HepG2 (cell line): ENCODE measurements around the gene NEURL1B. TPM values are rescaled to one million over a fixed set of nuclear protein-coding genes. Genes with fewer than 3 reads are reported as not detected.

Experiments
- ATAC-seq: fragments of 200-7000 bp; cut with Tn5 transposase; 3 replicates; pipeline ENCODE4 v1.9.1; 2020; ENCODE audit warnings: mild to moderate bottlenecking, moderate library complexity
- BruUV-seq: library from RNA; stranded (reverse); fragments of 400-500 nt; replicated peaks from 2 replicates; lab custom pipeline; 2021; lab: Mats Ljungman, UMichigan
- CTCF ChIA-PET: fragments of 300-600 bp; formaldehyde crosslinking; extraction: SDS; loops from one replicate; lab custom pipeline; 2021; ENCODE audit warnings: low total read pairs, inconsistent platforms, low intra/inter-chr PET ratio; lab: Yijun Ruan, JAX
- POLR2A ChIA-PET: fragments of 350-600 bp; sonication (Branson Sonifier 250); formaldehyde crosslinking; loops from one replicate; lab custom pipeline; 2020; ENCODE audit warnings: antibody characterized with exemption, inconsistent platforms; lab: Yijun Ruan, JAX
- DNase-seq: peaks from one replicate; pipeline ENCODE4 v3.0.0-alpha.2; 2015; ENCODE audit warnings: low spot score
- FAIRE-seq: peaks from 3 replicates; lab custom pipeline; 2011; peaks lifted over from hg19 to GRCh38; lab: Jason Lieb, UNC
- H2AFZ ChIP-seq: one replicate; pipeline ENCODE4 v1.6.1; 2011; ENCODE audit warnings: low read length, inconsistent platforms
- H3K27ac ChIP-seq: fragments of 300-600 bp; 3 replicates; pipeline ENCODE4 v1.8.0; 2011; ENCODE audit warnings: mixed run types, mild to moderate bottlenecking, mixed read lengths, low read length, inconsistent platforms; ENCODE audit not compliant: insufficient read depth; ENCODE audit errors: extremely low read length
- H3K27me3 ChIP-seq, 2 experiments: fragments of 200-600 bp in 1 of 2; 2 replicates in 1 of 2; 3 replicates in 1 of 2; pipeline versions ENCODE4 v1.6.0 to v1.8.0; 2011; ENCODE audit warnings: low read length in 2 of 2, mild to moderate bottlenecking in 2 of 2, moderate library complexity in 2 of 2, inconsistent platforms in 1 of 2; ENCODE audit not compliant: insufficient read depth in 2 of 2, control insufficient read depth in 1 of 2
- H3K36me3 ChIP-seq, 2 experiments: fragments of 200-600 bp in 1 of 2; replicated peaks in 1 of 2; 2 replicates in 1 of 2; 3 replicates in 1 of 2; pipeline versions ENCODE4 v1.5.1 to v1.8.0; 2011; ENCODE audit warnings: low read length in 2 of 2, inconsistent platforms in 1 of 2; ENCODE audit not compliant: insufficient read depth in 2 of 2, control insufficient read depth in 1 of 2
- H3K4me1 ChIP-seq: 2 replicates; pipeline ENCODE4 v1.5.1; 2012; ENCODE audit warnings: low read length, inconsistent platforms; ENCODE audit not compliant: insufficient read depth
- H3K4me2 ChIP-seq: 2 replicates; pipeline ENCODE4 v1.6.0; 2011; ENCODE audit warnings: low read depth, low read length, inconsistent platforms
- H3K4me3 ChIP-seq, 3 experiments: fragments of 200-600 bp in 1 of 3; sonication (generic), shearing (Covaris generic) in 1 of 3; replicated peaks in 1 of 3; 2 replicates each; pipeline ENCODE4 v1.5.1; 2011 to 2016; ENCODE audit warnings: low read length in 3 of 3, inconsistent platforms in 2 of 3, low read depth in 2 of 3, mild to moderate bottlenecking in 2 of 3, control low read depth in 1 of 3, mixed read lengths in 1 of 3; ENCODE audit not compliant: insufficient read depth in 1 of 3
- H3K79me2 ChIP-seq: one replicate; pipeline ENCODE4 v1.6.1; 2011; ENCODE audit warnings: low read length, inconsistent platforms; ENCODE audit not compliant: insufficient read depth
- H3K9ac ChIP-seq: 2 replicates; pipeline ENCODE4 v1.6.0; 2011; ENCODE audit warnings: mild to moderate bottlenecking, low read depth, low read length, inconsistent platforms; ENCODE audit not compliant: insufficient read depth
- H3K9me3 ChIP-seq: 2 replicates; pipeline ENCODE4 v1.5.1; 2012; ENCODE audit warnings: mild to moderate bottlenecking, low read length
- H4K20me1 ChIP-seq: 2 replicates; pipeline ENCODE4 v1.6.0; 2011; ENCODE audit warnings: inconsistent platforms, mild to moderate bottlenecking, low read length, moderate library complexity; ENCODE audit not compliant: insufficient read depth
- DPF2 ChIP-seq: sonication (generic); formaldehyde crosslinking; IDR thresholded peaks from 2 replicates; pipeline ENCODE4 v1.4.0; 2020; ENCODE audit warnings: mild to moderate bottlenecking, low read depth, missing genetic modification reagents, borderline replicate concordance
- HOXA7 ChIP-seq: sonication (generic); formaldehyde crosslinking; IDR thresholded peaks from 2 replicates; pipeline ENCODE4 v1.8.1; 2022; ENCODE audit warnings: mild to moderate bottlenecking, missing genetic modification reagents, moderate library complexity
- NFE2L2 ChIP-seq: fragments of 150-350 bp; IDR thresholded peaks from 2 replicates; pipeline ENCODE4 v1.6.1; 2014; ENCODE audit warnings: low read length
- ONECUT2 ChIP-seq: sonication (generic); formaldehyde crosslinking; IDR thresholded peaks from 2 replicates; pipeline ENCODE4 v1.4.0; 2020; ENCODE audit warnings: missing genetic modification reagents
- PAWR ChIP-seq: sonication (generic); formaldehyde crosslinking; IDR thresholded peaks from 2 replicates; pipeline ENCODE4 v1.4.0; 2020; ENCODE audit warnings: missing genetic modification reagents, mild to moderate bottlenecking, borderline replicate concordance
- PLRG1 ChIP-seq: fragments of 450-650 bp; conservative IDR thresholded peaks from 2 replicates; pipeline ENCODE4 v1.6.1; 2016
- RAD51 ChIP-seq: fragments of 450-650 bp; IDR thresholded peaks from 2 replicates; pipeline ENCODE4 v1.6.1; 2016; ENCODE audit warnings: borderline replicate concordance
- SMYD3 ChIP-seq: sonication (generic); formaldehyde crosslinking; IDR thresholded peaks from 2 replicates; pipeline ENCODE4 v1.8.1; 2023; ENCODE audit warnings: mild to moderate bottlenecking, missing genetic modification reagents
- SPEN ChIP-seq: sonication (generic); formaldehyde crosslinking; IDR thresholded peaks from 2 replicates; pipeline ENCODE4 v1.5.1; 2020; ENCODE audit warnings: low read depth, mild to moderate bottlenecking, missing genetic modification reagents
- ZFP36L2 ChIP-seq: sonication (generic); formaldehyde crosslinking; IDR thresholded peaks from 2 replicates; pipeline ENCODE4 v1.4.0; 2020; ENCODE audit warnings: missing genetic modification reagents
- ZNF10 ChIP-seq: sonication (generic); formaldehyde crosslinking; IDR thresholded peaks from 2 replicates; pipeline ENCODE4 v1.4.0; 2020; ENCODE audit warnings: mild to moderate bottlenecking, low read depth, missing genetic modification reagents, borderline replicate concordance
- ZNF136 ChIP-seq: sonication (generic); formaldehyde crosslinking; IDR thresholded peaks from 2 replicates; pipeline ENCODE4 v1.8.1; 2022; ENCODE audit warnings: low read depth, mild to moderate bottlenecking, moderate library complexity, missing genetic modification reagents
- ZNF432 ChIP-seq: sonication (generic); formaldehyde crosslinking; IDR thresholded peaks from 2 replicates; pipeline ENCODE4 v1.5.0; 2020; ENCODE audit warnings: missing genetic modification reagents, mild to moderate bottlenecking, borderline replicate concordance
- ZNF670 ChIP-seq: sonication (generic); formaldehyde crosslinking; IDR thresholded peaks from 2 replicates; pipeline ENCODE4 v1.8.0; 2022; ENCODE audit warnings: mild to moderate bottlenecking, missing genetic modification reagents, borderline replicate concordance
- WGBS: methylation state at CpG from one replicate; pipeline ENCODE4 v1.1.6; 2017; ENCODE audit warnings: low lambda C conversion rate; 5-methylcytosine and 5-hydroxymethylcytosine counted together
- in situ Hi-C: cut with HindIII; loops from 2 replicates; pipeline ENCODE4 v1.10.0; 2017; ENCODE audit warnings: low pct_unique_long_range_greater_than_20kb; ENCODE audit not compliant: extremely low pct_ligation_motif_present
- intact Hi-C: fragments of 100-400 bp; cut with micrococcal nuclease; formaldehyde crosslinking; loops from one replicate; pipeline ENCODE4 v1.10.0; 2022; ENCODE audit not compliant: unreplicated experiment
- polyA plus RNA-seq, 8 experiments: library from polyadenylated mRNA; depleted of rRNA in 3 of 8; stranded (reverse) in 7 of 8; unstranded in 1 of 8; fragments of >200 nt; fragmentation: Illumina TruSeq in 4 of 8; extraction: Trizol in 4 of 8; gene quantifications; 2 replicates each; pipeline versions ENCODE4 v1.2.1 to v1.2.3, GENCODE V29; 2011 to 2016; ENCODE audit warnings: low read depth in 4 of 8, missing spikeins in 1 of 8, mixed read lengths in 1 of 8; ENCODE audit not compliant: insufficient read depth in 1 of 8
- total RNA-seq, 5 experiments: library from RNA; depleted of rRNA; stranded (reverse); fragments of >200 nt; fragmentation: Illumina TruSeq; extraction: Trizol; gene quantifications; 2 replicates each; pipeline ENCODE4 v1.2.3, GENCODE V29; 2016; ENCODE audit warnings: low read depth in 1 of 5
- TF ChIP-seq, protein P1 (sequence below): sonication (generic); formaldehyde crosslinking; IDR thresholded peaks from 2 replicates; pipeline ENCODE4 v1.4.0; 2020; ENCODE audit warnings: mild to moderate bottlenecking, missing genetic modification reagents, borderline replicate concordance

The NEURL1B gene
- total and polyA plus RNA-seq, 2 of the 13 experiments (the other 11 are each of a cell fraction or from before 2014, with no cell fraction given), result 0.09 to 0.13 TPM

GRCh38 chr5:172699423-172699822 is 58.4 kb downstream of the NEURL1B start:
- ATAC-seq, result no peak
- no TSS peak for BruUV-seq
- no peak overlapping the region for H3K9ac ChIP-seq
- CTCF ChIA-PET, result interaction anchor here (7.2 kb wide), 1 partner anchor 220 kb away, joined by 170 read pairs; no protein-coding TSS in a partner anchor
- H3K27ac ChIP-seq, result no peak overlapping the region
- H4K20me1 ChIP-seq, result no peaks in the 10 kb centered on the region
- no peak overlapping the region for H2AFZ ChIP-seq
- H3K36me3 ChIP-seq, result no peaks in the 10 kb centered on the region
- H3K79me2 ChIP-seq, result no peaks in the 10 kb centered on the region
- POLR2A ChIA-PET, result no interaction called here
- H3K4me2 ChIP-seq, result no peak overlapping the region
- no peak for FAIRE-seq
- TF ChIP-seq ZFP36L2 (CRISPR knock-in tag) (no peak), ZNF136 (no peak), ZNF10 (CRISPR knock-in tag) (no peak)
- WGBS, result 49% methylated on average over 6 of the region's 6 CpGs
- in situ Hi-C loops (loop anchor here (5.0 kb wide), 1 partner anchor 222 kb away; no protein-coding TSS in a partner anchor), intact Hi-C loops (loop anchor here (10.0 kb wide), 1 partner anchor 55 kb away; the partner anchor contains the start of gene NEURL1B)
- H3K27me3 ChIP-seq, result peaks cover 6 to 66% of the 10 kb centered on the region in 2 experiments; a peak in 4 of 5 replicates
- H3K9me3 ChIP-seq, result no peaks in the 10 kb centered on the region
- H3K4me3 ChIP-seq, result no peak overlapping the region
- H3K4me1 ChIP-seq, result peaks cover 21% of the 10 kb centered on the region
- no peak for DNase-seq

- ChIA-PET POLR2A (no interaction called here), CTCF (interaction anchor here (7.2 kb wide), 1 partner anchor 221 kb away, joined by 170 read pairs; no protein-coding TSS in a partner anchor)
- TF ChIP-seq DPF2 (CRISPR knock-in tag) (no peak), HOXA7 (CRISPR knock-in tag) (no peak), PAWR (CRISPR knock-in tag) (no peak), ONECUT2 (CRISPR knock-in tag) (no peak), ZNF670 (CRISPR knock-in tag) (no peak), SMYD3 (no peak), RAD51 (no peak), ZNF432 (no peak), NFE2L2 (no peak), SPEN (no peak), PLRG1 (no peak)
- TF ChIP-seq, protein P1, sequence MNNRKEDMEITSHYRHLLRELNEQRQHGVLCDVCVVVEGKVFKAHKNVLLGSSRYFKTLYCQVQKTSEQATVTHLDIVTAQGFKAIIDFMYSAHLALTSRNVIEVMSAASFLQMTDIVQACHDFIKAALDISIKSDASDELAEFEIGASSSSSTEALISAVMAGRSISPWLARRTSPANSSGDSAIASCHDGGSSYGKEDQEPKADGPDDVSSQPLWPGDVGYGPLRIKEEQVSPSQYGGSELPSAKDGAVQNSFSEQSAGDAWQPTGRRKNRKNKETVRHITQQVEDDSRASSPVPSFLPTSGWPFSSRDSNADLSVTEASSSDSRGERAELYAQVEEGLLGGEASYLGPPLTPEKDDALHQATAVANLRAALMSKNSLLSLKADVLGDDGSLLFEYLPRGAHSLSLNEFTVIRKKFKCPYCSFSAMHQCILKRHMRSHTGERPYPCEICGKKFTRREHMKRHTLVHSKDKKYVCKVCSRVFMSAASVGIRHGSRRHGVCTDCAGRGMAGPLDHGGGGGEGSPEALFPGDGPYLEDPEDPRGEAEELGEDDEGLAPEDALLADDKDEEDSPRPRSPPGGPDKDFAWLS (CRISPR knock-in tag), result no peak
Measured at GRCh38 chr5:172699999-172700364, 58.9 kb downstream of the NEURL1B start.

More at GRCh38 chr5:172699999-172700364, 58.9 kb downstream of the NEURL1B start:
- Histone ChIP-seq H3K9me3 (no peaks in the 10 kb centered on the region), H2AFZ (no peak overlapping the region), H3K27ac (no peak overlapping the region), H3K36me3 (no peaks in the 10 kb centered on the region), H4K20me1 (no peaks in the 10 kb centered on the region), H3K79me2 (no peaks in the 10 kb centered on the region), H3K4me1 (peaks cover 21% of the 10 kb centered on the region), H3K4me2 (no peak overlapping the region), H3K9ac (no peak overlapping the region), H3K4me3 (no peak overlapping the region), H3K27me3 (peaks cover 8 to 64% of the 10 kb centered on the region in 2 experiments; a peak in 4 of 5 replicates)
- 62% methylated on average over 3 of the region's 6 CpGs for WGBS
- no TSS peak for BruUV-seq
- no peak for FAIRE-seq
- intact Hi-C loops, result loop anchor here (10.0 kb wide), 1 partner anchor 55 kb away; the partner anchor contains the start of gene NEURL1B
- DNase-seq, result no peak
- in situ Hi-C loops, result loop anchor here (5.0 to 25.0 kb wide), 3 partner anchors 223 to 505 kb away; partner anchors contain the start of gene BNIP1
- no peak for ATAC-seq
